ENCODE data around the gene MEA1.
"Not testable (repeated sequence)": the region's sequence is repeated elsewhere in the genome, so short reads cannot be mapped to it uniquely, and the experiment has no call there.

The MEA1 gene

DNA sequence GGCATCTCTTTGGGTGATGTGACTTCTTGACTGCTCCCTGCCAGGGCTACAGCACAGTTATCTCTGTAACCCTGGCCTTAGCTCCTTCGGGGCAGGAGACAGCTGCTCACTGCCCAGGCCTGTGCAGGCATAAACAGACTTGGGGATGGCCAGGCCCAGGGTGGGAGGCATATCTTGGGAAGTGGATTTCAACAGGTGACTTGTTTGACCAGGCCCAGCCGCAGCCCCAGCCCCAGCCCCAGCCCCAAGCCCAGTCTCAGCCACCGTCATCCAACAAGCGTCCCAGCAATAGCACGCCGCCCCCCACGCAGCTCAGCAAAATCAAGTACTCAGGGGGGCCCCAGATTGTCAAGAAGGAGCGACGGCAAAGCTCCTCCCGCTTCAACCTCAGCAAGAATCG lies 7.5 kb downstream of the MEA1 start:
- DNase-seq, result no peak

GRCh38 chr6:43005844-43006243 lies 7.9 kb downstream of the MEA1 start:
- DNase-seq, result no peak

DNA sequence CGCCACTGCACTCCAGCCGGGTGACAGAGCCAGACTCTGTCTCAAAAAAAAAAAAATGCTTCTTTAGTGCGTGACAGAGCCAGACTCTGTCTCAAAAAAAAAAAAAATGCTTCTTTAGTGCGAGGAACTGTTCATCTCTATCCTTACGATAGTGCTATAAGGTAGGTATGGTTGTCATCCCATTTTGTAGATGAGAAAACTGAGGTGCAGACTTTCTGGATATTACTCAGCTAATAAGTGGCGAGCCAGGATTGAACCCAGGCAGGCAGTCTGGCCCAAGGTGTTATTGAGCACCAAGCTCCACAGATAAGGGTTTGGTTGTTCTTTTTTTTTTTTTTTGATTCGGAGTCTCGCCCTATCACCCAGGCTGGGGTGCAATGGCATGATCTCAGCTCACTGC lies 11.9 kb downstream of the MEA1 start:
- DNase-seq, result no peak

GRCh38 chr6:42998205-42998604 lies 15.5 kb downstream of the MEA1 start:
- DNase-seq, result not testable (repeated sequence)

DNA sequence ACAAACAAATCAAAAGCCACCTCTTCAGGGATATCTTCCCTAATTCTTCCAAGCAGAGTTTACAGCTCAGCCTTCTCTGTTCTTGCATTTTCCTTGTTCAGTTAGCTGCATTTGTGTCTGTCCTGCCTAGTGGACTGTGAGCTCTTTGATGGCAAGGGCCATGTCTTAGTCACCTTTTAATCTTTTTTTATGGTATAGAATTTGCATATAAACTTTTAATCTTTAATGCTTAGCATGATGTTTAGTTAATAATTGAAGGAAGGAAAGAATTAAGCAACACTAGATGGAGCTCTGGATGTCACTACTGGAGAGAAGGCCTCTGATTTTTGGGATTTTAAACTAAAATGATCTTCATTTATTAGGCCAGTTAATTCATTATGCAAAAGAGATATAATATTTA lies 17.2 kb downstream of the MEA1 start:
- no peak for DNase-seq

GRCh38 chr6:42993445-42993844 lies 20.3 kb downstream of the MEA1 start:
- no peak for DNase-seq

DNA sequence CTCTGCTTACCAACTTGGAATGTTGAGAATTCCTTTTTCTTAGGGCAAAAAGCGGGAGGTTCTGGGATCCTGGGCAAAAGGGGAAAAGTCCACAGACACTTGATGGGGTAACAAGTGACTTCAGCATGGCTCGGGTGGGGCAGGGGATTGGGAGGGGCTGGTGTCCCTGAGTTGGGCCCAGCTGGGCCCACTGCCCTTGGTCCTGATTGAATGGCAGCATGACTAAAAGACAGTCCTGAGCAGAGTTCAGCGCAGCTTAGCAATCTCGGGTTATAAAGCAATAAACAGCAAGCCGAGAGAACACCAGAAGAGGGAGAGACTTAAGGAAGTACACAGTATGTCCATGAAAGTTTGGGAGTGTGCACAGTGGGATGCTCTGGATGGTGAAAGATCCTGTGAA lies 23.8 kb downstream of the MEA1 start:
- DNase-seq, result no peak

- no peak for DNase-seq
Observed at GRCh38 chr6:42988486-42989020, 25.2 kb downstream of the MEA1 start.

DNA sequence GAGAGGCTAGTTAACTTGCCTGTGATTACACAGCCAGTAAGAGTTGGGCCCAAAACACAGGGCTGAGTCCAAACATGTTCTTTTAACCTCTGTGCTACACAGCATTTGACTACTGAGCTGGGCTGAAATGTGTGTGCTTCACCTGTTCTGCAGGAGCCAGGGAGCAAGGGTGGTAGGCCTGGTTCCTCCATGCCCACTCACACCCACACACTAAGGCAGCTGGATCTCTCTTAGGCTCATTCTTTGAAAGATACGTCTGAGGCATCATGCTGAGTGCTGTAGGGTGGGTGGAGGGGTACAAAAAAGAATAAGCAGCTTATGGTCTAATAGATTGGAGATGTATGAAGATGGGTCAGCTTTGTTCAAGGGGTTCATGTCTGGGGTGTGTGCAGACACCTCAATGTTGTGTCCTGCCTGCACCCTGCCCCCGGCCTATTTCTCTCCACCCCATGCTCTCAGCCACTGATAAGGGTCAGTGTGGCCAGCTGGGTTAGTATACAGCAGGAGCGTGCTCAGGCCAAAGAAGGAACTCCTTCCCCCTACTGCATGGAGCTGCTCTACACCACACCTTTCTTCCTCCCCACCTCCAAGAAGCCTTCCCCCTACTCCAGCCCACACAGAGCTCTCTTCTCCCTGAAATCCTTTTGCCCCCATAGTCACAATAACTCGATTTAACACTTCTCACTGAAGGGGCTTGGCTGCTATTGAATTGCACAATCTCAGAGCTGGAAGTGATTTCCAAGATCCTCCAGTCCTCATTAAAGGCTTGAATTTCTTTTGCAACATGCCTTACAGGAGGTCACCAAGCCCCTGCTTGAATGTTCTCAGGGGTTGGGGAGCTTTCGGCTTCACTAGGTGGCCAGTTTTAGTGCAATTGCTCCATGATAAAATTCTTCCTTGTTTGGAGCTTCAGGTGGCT lies 26.0 kb downstream of the MEA1 start:
- no peak for DNase-seq

GRCh38 chr6:42984924-42985475 lies 28.7 kb downstream of the MEA1 start:
- no peak for DNase-seq

DNA sequence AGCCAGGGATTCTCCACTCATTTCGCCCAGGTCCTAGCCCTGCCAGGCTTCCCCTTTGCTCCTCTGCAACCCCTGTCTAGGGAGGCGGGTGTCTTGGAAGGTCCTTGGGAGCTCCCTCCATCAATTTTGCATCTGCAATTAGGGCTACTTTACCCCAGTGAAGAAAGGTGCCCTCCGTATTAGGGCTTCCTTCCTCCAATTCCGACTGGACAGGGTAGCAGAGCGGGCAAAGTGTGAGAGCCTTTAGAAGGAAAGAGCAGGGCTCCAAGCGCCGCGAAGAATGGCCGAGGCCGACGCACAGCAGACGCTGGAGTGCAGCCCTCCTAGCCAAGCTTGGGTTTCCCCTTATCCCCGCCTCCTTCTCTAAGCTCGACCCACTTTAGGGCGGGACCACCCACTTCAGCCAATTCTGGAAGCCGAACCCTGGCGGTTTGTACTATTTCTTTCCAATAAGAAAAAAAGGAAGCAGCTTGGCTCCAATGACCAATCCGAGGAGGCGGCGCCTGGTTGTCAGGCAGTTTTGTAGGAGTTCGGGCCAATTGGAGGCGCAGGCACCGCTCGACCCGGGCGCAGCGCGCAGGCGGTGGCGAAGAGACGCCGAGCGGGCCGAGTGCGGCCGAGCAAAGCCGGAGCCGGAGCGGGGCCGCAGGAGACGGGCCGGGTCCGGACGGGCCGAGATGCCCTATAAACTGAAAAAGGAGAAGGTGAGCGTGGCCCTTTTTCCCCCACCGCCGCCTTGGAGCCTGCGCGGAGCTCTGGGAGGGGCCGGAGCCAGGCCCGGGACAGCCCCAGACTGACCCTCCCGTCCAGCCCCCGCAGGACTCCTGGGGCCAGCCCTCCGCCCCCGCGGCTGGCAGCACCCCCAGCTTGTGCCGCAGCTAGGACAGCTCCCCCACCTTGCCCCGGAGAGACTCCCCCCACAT lies 29.5 kb downstream of the MEA1 start, which contains the start of gene PPP2R5D:
Gene PPP2R5D, plus strand, starts transcription at position 570 of the 923 bp plus-strand sequence. Its CDS starts 108 bp downstream, at position 678.
- DNase-seq, result peak; percentile 31

GRCh38 chr6:42981836-42982235 lies 31.9 kb downstream of the MEA1 start:
- DNase-seq, result no peak

DNA sequence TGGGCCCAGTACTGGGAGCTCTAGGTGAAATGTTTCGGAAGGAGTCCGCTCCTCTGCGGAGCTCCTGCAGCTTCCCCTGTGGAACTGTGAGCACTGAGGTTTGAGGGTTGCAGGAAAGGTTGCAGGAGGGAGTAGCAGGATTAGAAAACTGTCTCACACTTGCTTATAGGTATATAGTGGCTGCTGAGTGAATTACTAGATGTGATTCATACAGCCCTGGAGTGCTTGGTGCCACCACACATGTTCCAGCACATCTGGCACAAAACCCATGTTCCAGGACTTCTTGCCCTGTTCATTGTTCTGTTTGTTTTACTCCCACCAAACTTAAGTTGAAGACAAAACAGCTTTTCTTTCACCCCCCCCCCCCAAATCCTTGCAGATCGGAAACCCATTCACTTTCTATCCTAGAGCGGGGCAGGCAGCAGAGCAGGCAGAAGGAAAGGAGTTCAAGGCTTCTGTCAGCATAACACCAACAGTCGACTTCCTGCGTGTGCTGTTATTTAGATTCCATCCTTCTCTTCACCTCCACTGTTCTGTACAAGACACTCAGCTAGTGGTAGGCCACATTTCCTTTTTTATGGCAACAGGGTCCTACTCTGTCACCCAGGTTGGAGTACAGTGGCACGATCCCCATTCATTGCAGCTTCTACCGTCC lies 34.1 kb downstream of the MEA1 start:
- DNase-seq, result no peak

- no peak for DNase-seq
Observed at GRCh38 chr6:42978839-42979522, 34.8 kb downstream of the MEA1 start, which contains the start of gene PEX6. TSS of gene PEX6 (minus strand) at chr6:42979181. CDS start at chr6:42979150, 31 bp downstream.

- no peak for DNase-seq
Observed at GRCh38 chr6:42978487-42978838, 35.3 kb downstream of the MEA1 start.

DNA sequence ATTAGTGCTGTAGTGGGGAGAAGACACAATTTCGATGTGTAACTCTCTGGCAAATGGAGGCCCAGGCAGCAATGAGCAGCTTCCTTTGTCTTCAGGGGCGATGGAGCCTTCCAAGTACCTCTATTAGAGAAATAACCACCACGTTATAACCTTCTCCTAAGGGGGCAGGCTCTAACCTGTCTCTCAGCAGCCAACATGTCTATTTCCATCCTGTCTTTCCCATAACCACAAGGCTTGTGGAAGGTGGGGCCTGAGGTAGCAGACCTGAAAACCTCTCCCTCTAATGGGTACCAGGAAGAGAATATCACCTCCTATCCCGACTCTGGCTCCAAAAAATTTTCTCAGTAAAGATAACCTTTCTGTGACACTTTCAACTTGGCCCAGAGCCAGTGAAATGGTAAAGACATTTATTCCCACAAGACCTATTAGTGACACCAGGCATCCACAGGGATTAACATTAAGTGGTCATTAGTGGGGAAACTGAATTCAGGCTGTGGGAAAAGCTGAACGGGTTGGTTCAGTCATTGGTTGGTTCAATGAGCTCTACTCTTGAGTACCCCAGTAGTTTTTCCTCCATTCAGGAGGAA lies 38.7 kb downstream of the MEA1 start:
- no peak for DNase-seq

DNA sequence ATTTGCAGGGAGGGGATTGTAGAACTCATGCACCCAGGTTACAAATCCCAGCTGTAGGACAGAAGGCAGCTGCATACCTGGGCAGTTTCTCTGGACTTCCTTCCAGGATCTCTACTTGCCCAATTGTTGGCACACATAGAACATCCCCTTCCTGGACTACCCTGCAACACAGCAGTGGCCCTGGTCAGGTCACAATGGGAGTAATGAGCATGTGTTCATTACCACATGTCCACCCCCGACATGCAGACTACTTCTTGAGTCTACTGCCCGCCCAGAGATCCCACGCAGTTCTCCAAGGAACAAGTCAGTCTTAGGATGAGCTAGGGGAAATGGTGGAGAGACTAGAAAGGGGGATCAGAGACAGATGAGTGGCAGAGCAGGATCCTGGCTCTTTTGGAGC lies 39.8 kb downstream of the MEA1 start:
- no peak for DNase-seq

DNA sequence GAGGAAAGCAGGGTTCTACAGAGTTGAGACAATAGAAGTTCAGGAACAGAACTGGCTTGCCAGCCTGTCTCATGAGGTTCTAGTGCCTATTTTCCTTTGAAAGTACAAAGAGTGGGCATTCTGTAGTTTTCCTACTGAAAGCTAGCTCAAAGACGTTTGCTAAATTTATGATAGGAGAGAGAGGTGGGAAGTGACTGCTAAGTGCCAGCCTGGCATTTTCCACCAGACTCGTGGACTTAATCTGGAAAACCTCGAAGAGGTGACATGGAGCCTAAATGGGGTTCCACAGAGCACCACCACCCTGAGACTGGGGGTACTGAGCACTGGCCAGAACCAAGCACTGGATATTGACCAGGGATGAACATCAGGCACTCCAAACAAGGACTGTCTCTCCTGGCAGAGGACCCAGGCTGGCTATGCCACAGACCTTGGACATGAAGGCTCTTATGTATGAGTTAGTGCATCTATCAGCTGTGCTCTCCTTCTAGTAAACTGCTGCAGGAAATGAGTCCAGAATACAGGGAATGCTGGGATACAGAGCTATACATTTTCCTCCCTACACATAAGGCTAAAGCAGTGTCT lies 41.9 kb downstream of the MEA1 start:
- DNase-seq, result no peak

DNA sequence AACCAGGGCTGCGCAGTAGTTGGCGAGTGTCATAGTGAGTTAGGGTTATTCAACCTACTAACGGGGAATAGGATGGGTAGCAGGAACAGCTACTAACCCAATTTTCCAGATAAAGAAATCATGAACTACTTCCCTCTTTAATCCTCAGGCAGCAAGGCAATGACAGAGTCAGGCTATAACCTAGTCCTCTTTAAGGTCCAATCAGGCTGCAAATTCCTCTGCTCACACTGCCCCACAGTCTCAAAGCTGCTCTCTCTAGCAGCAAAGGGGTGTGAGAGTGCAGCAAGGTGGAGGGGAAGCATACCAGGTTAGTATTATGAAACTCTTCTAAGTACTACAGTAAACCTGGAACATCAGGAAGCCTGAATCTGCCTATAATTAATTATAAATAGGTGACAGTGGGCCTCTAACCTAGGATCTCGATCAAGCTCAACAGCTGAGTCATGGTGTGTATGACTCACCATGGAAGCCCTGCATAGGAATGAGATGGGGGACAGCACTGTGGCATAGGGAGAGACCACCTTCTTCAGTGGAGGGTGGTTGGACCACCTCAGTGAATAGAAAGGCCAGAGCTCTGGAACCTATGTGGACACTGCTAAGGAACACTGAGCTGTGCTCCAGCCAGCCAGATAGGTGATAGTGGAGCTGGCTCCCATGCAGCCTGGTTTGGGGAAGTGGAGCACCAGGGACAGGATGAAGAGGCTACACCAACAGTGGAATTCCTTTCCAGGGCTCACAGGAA lies 42.7 kb downstream of the MEA1 start:
- DNase-seq, result no peak

DNA sequence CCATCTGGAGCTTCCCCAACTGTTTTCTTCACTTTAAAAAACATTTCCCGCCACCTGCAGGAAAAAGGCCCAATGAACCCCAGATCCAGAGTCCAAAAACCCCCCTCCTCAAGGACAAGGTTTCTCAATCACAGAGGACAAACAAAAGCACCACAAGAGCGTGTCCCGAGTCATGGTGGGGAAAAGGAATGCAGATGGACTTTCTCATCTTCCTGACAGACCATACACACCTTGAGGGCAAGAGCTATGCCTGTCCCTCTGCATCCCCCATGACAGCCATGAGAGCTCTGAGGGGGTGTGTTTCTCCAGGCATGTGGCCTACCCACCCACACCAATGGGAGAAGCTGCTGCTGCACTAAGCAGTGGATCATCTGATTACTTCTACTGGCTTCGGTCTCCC lies 43.8 kb downstream of the MEA1 start:
- DNase-seq, result no peak

Measured in cortex of kidney (tissue), 1 donor.